Measurements from ENCODE around the gene ST7L.

DNA sequence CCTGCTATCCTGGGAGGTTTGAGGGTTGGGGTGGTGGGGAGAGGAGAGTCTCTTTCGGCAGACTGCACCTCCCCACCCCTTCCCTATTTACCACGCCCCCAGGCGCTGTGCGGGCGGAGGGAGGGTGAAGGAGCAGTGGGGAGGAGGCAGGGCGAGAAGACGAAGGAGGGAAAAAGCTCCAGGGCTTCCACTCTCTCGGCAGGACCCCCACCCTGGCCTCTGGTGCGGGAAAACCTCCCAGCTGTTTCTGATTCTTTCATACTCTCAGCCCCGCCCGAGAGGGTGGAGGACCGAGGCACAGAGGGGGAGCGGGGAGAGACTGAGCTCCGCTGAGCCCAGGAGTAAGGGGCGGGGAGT lies 111.0 kb downstream of the ST7L start:
- TF ChIP-seq NR2C2 (CRISPR knock-in tag; IDR thresholded peaks at IDR 0.05) (no peak), RELA (CRISPR knock-in tag; IDR thresholded peaks at IDR 0.05; ENCODE audit: borderline replicate concordance) (no peak), ZNF512 (CRISPR knock-in tag; IDR thresholded peaks at IDR 0.05; ENCODE audit: borderline replicate concordance) (no peak)
- TF ChIP-seq, protein P1, sequence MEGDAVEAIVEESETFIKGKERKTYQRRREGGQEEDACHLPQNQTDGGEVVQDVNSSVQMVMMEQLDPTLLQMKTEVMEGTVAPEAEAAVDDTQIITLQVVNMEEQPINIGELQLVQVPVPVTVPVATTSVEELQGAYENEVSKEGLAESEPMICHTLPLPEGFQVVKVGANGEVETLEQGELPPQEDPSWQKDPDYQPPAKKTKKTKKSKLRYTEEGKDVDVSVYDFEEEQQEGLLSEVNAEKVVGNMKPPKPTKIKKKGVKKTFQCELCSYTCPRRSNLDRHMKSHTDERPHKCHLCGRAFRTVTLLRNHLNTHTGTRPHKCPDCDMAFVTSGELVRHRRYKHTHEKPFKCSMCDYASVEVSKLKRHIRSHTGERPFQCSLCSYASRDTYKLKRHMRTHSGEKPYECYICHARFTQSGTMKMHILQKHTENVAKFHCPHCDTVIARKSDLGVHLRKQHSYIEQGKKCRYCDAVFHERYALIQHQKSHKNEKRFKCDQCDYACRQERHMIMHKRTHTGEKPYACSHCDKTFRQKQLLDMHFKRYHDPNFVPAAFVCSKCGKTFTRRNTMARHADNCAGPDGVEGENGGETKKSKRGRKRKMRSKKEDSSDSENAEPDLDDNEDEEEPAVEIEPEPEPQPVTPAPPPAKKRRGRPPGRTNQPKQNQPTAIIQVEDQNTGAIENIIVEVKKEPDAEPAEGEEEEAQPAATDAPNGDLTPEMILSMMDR (IDR thresholded peaks at IDR 0.05) = no peak
- TF ChIP-seq, protein P2, sequence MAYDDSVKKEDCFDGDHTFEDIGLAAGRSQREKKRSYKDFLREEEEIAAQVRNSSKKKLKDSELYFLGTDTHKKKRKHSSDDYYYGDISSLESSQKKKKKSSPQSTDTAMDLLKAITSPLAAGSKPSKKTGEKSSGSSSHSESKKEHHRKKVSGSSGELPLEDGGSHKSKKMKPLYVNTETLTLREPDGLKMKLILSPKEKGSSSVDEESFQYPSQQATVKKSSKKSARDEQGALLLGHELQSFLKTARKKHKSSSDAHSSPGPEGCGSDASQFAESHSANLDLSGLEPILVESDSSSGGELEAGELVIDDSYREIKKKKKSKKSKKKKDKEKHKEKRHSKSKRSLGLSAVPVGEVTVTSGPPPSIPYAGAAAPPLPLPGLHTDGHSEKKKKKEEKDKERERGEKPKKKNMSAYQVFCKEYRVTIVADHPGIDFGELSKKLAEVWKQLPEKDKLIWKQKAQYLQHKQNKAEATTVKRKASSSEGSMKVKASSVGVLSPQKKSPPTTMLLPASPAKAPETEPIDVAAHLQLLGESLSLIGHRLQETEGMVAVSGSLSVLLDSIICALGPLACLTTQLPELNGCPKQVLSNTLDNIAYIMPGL (CRISPR knock-in tag; IDR thresholded peaks at IDR 0.05) = no peak

Data from WTC11 (cell line).